Astrocyte (in vitro differentiated cells and primary cell): ENCODE results near the gene EPOP. TPM values are rescaled to one million over a fixed set of nuclear protein-coding genes. Genes with fewer than 3 reads are reported as not detected.
"Not testable (repeated sequence)": the region's sequence is repeated elsewhere in the genome, so short reads cannot be mapped to it uniquely, and the experiment has no call there.

ENCODE experiments used
- DNase-seq: peaks from one replicate; pipeline ENCODE4 v3.0.0-alpha.2; 2010; ENCODE audit warnings: low read depth
- FAIRE-seq: peaks from 2 replicates; lab custom pipeline; 2011; peaks lifted over from hg19 to GRCh38; lab: Jason Lieb, UNC
- H2AFZ ChIP-seq: 2 replicates; pipeline ENCODE4 v1.6.0; 2012; ENCODE audit warnings: low read depth, low read length, inconsistent platforms
- H3K27ac ChIP-seq: 2 replicates; pipeline ENCODE4 v1.5.1; 2011; ENCODE audit warnings: low read depth, low read length, inconsistent platforms
- H3K27me3 ChIP-seq: 2 replicates; pipeline ENCODE4 v1.6.0; 2011; ENCODE audit warnings: low read length, inconsistent platforms; ENCODE audit not compliant: insufficient read depth
- H3K36me3 ChIP-seq: 2 replicates; pipeline ENCODE4 v1.5.1; 2011; ENCODE audit warnings: low read length, inconsistent platforms; ENCODE audit not compliant: insufficient read depth
- H3K4me1 ChIP-seq: 2 replicates; pipeline ENCODE4 v1.5.1; 2011; ENCODE audit warnings: low read length, inconsistent platforms; ENCODE audit not compliant: insufficient read depth
- H3K4me2 ChIP-seq: 2 replicates; pipeline ENCODE4 v1.6.0; 2012; ENCODE audit warnings: low read length, inconsistent platforms
- H3K4me3 ChIP-seq: 2 replicates; pipeline ENCODE4 v1.5.1; 2011; ENCODE audit warnings: low read depth, mild to moderate bottlenecking, low read length, inconsistent platforms; ENCODE audit not compliant: insufficient read depth
- H3K79me2 ChIP-seq: 2 replicates; pipeline ENCODE4 v1.6.0; 2012; ENCODE audit warnings: mild to moderate bottlenecking, low read length, inconsistent platforms; ENCODE audit not compliant: insufficient read depth
- H3K9ac ChIP-seq: 2 replicates; pipeline ENCODE4 v1.6.0; 2012; ENCODE audit warnings: mild to moderate bottlenecking, low read length, inconsistent platforms
- H3K9me3 ChIP-seq: 2 replicates; pipeline ENCODE4 v1.5.1; 2012; ENCODE audit warnings: low read depth, mild to moderate bottlenecking, low read length, inconsistent platforms; ENCODE audit not compliant: insufficient read depth
- H4K20me1 ChIP-seq: 2 replicates; pipeline ENCODE4 v1.6.0; 2012; ENCODE audit warnings: low read length, inconsistent platforms; ENCODE audit not compliant: insufficient read depth
- H3K27ac Mint-ChIP-seq: one replicate; pipeline ENCODE4 v1.8.0; 2021; ENCODE audit warnings: mild to moderate bottlenecking, mixed read lengths; ENCODE audit not compliant: unreplicated experiment
- H3K27me3 Mint-ChIP-seq: one replicate; pipeline ENCODE4 v1.8.0; 2021; ENCODE audit warnings: low read depth, mixed read lengths; ENCODE audit not compliant: unreplicated experiment
- H3K36me3 Mint-ChIP-seq: one replicate; pipeline ENCODE4 v1.8.0; 2021; ENCODE audit warnings: low read depth, mixed read lengths; ENCODE audit not compliant: unreplicated experiment
- H3K4me1 Mint-ChIP-seq: one replicate; pipeline ENCODE4 v1.8.0; 2021; ENCODE audit warnings: low read depth, mixed read lengths; ENCODE audit not compliant: unreplicated experiment
- H3K4me3 Mint-ChIP-seq: one replicate; pipeline ENCODE4 v1.8.0; 2021; ENCODE audit warnings: mild to moderate bottlenecking, moderate library complexity, mixed read lengths; ENCODE audit not compliant: unreplicated experiment
- H3K9me3 Mint-ChIP-seq: one replicate; pipeline ENCODE4 v1.8.0; 2021; ENCODE audit warnings: mild to moderate bottlenecking, mixed read lengths; ENCODE audit not compliant: unreplicated experiment
- CTCF ChIP-seq: IDR thresholded peaks from 2 replicates; pipeline ENCODE4 v1.5.1; 2011; ENCODE audit warnings: low read depth, mild to moderate bottlenecking, inconsistent platforms, low read length, moderate library complexity; ENCODE audit not compliant: insufficient read depth
- EZH2 ChIP-seq: IDR thresholded peaks from 2 replicates; pipeline ENCODE4 v1.6.1; 2012; ENCODE audit warnings: mild to moderate bottlenecking, low read length, inconsistent platforms; ENCODE audit not compliant: insufficient read depth
- total RNA-seq: library from RNA; stranded (reverse); gene quantifications from 2 replicates; pipeline ENCODE4 v1.2.1, GENCODE V29; 2021

The EPOP gene
- total RNA-seq, 1 donor from 2014 or later, result 4.1 TPM

GRCh38 chr17:38653230-38653629 lies 21.5 kb downstream of the EPOP start:
- Mint-ChIP-seq H3K9me3 (no peaks in the 10 kb centered on the region), H3K4me1 (peaks cover 5% of the 10 kb centered on the region), H3K4me3 (no peak overlapping the region), H3K36me3 (no peaks in the 10 kb centered on the region), H3K27ac (no peak overlapping the region), H3K27me3 (peaks cover 32% of the 10 kb centered on the region)
- no peak overlapping the region for H3K27ac ChIP-seq
- DNase-seq, result no peak
- no peak overlapping the region for H3K4me3 ChIP-seq
- no peaks in the 10 kb centered on the region for H3K79me2 ChIP-seq
- no peaks in the 10 kb centered on the region for H3K9me3 ChIP-seq
- H2AFZ ChIP-seq, result no peak overlapping the region
- no peak overlapping the region for H3K4me2 ChIP-seq
- H3K9ac ChIP-seq, result no peak overlapping the region
- no peak for TF ChIP-seq CTCF
- no peak for TF ChIP-seq EZH2
- H3K36me3 ChIP-seq, result no peaks in the 10 kb centered on the region
- H3K4me1 ChIP-seq, result no peaks in the 10 kb centered on the region
- H3K27me3 ChIP-seq, result peaks cover 19% of the 10 kb centered on the region
- H4K20me1 ChIP-seq, result no peaks in the 10 kb centered on the region
- no peak for FAIRE-seq

DNA sequence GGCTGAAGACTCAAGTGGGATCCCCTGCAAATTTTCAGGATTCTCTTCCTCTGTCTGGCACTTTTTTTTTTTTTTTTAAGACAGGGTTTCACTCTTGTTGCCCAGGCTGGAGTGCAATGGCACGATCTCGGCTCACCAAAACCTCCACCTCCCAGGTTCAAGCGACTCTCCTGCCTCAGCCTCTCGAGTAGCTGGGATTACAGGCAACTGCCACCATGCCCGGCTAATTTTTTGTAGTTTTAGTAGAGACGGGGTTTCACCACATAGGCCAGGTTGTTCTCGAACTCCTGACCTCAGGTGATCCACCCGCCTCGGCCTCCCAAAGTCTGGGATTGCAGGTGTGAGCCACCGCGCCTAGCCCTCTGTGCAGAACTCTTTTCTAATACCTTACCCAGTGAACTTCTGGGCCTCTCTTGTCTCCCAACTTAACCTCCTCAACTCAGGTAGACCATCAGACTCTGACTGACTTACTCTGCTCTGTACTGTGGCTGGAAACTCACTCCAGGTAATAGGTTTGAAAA lies 24.0 kb downstream of the EPOP start:
- FAIRE-seq, H3K4me1 ChIP-seq, H3K9ac ChIP-seq, DNase-seq, H2AFZ ChIP-seq, H4K20me1 ChIP-seq, H3K79me2 ChIP-seq, H3K4me1 Mint-ChIP-seq, H3K36me3 Mint-ChIP-seq, H3K27ac ChIP-seq, H3K4me3 Mint-ChIP-seq, H3K9me3 Mint-ChIP-seq, H3K4me3 ChIP-seq, H3K9me3 ChIP-seq, H3K36me3 ChIP-seq, H3K4me2 ChIP-seq: not testable (repeated sequence)
- H3K27me3 ChIP-seq, result peaks cover 23% of the 10 kb centered on the region
- Mint-ChIP-seq H3K27ac (peak overlapping the region; percentile 18), H3K27me3 (peaks cover 31% of the 10 kb centered on the region)

GRCh38 chr17:38637951-38638350 lies 36.8 kb downstream of the EPOP start:
- Histone ChIP-seq H3K4me1 (no peaks in the 10 kb centered on the region), H3K36me3 (no peaks in the 10 kb centered on the region), H3K4me3 (no peak overlapping the region), H4K20me1 (no peaks in the 10 kb centered on the region), H3K9ac (no peak overlapping the region), H3K9me3 (no peaks in the 10 kb centered on the region), H2AFZ (no peak overlapping the region), H3K4me2 (no peak overlapping the region), H3K79me2 (no peaks in the 10 kb centered on the region), H3K27ac (no peak overlapping the region), H3K27me3 (no peaks in the 10 kb centered on the region)
- no peaks in the 10 kb centered on the region for H3K4me1 Mint-ChIP-seq
- H3K4me3 Mint-ChIP-seq, result no peak overlapping the region
- TF ChIP-seq EZH2, result no peak
- no peak for TF ChIP-seq CTCF
- FAIRE-seq (no peak), DNase-seq (no peak)
- H3K27ac Mint-ChIP-seq, result no peak overlapping the region
- H3K36me3 Mint-ChIP-seq, result no peaks in the 10 kb centered on the region
- H3K27me3 Mint-ChIP-seq, result peaks cover 6% of the 10 kb centered on the region
- no peaks in the 10 kb centered on the region for H3K9me3 Mint-ChIP-seq
